NCI-H82 (cell line): ENCODE measurements around the gene CA12.

ENCODE experiments used
- DNase-seq: peaks from one replicate; lab custom pipeline; 2025; lab: John Stamatoyannopoulos, UW

CA12 gene

DNA sequence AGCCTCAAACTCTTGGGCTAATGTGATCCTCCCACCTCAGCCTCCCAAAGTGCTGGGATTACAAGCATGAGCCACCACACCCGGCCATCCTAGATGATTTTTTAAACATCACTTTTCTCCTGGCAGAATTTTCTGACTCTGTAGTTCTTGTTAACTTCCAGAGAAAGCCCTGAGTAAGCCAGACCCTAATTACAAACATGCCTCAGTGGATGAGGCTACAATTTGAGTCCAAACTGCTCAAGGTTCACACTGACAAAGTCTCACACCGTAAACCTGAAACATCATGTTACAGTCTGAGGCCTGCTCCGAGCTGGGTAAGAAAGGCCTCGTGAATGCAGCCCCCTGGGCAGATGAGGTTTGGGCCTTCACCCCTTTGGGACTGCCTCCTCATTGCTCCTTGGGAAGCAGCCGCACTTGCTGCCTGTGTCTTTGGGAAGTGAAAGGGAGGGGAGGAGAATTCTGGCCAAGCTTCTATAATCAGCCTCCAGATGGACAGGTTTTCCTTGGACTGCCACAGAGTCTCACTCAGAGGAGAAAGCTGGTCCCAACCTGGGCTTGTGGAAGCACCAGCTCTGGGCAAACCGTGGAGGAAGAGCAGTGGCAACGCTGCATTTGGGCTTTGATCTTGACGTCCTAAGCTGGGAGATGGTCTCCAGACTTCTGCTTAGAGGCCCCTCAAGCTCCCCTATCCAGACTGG, 46.0 kb downstream of the CA12 start:
- DNase-seq, result peak; percentile 14

DNA sequence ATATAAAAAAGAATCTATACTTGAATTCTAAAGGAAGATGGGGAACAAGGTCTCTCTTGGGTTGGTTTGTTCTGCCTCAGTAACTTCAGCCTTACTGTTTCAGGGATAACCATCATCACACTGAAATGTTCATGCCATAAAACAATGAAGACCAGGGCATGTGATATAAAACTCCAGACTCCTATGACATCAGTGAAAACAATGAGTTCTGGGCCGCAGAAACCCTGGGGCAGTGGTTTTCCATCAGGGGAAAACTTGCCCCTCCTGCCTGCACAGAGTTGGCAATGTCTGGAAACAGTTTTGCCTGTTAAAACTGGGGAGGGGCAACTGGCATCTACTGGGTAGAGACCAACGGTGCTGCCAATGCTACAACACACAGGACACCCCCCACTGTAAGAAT, 46.8 kb downstream of the CA12 start:
- no peak for DNase-seq

GRCh38 chr15:63332367-63333124, 49.1 kb downstream of the CA12 start:
- no peak for DNase-seq

DNA sequence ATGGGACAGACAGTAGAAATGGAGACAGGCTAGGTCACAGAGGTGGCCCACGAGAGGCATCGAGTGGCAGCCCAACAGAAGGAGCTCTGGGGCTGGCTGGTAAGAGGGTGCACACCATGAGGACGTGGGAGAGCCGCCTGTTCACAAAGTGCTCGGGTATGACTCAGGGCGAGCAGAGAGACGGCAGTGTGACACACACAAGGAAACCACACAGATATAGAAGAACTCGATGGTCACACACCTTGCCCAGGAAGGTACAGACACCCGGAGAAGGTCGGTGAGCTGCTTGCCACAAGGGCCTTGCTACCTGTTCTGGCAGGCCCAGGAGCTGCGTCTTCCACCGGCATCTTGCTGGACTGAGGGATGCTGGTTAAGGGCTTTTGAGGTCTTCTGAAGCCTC, 50.2 kb downstream of the CA12 start:
- DNase-seq, result no peak

GRCh38 chr15:63330926-63331325, 50.7 kb downstream of the CA12 start:
- DNase-seq, result no peak

DNA sequence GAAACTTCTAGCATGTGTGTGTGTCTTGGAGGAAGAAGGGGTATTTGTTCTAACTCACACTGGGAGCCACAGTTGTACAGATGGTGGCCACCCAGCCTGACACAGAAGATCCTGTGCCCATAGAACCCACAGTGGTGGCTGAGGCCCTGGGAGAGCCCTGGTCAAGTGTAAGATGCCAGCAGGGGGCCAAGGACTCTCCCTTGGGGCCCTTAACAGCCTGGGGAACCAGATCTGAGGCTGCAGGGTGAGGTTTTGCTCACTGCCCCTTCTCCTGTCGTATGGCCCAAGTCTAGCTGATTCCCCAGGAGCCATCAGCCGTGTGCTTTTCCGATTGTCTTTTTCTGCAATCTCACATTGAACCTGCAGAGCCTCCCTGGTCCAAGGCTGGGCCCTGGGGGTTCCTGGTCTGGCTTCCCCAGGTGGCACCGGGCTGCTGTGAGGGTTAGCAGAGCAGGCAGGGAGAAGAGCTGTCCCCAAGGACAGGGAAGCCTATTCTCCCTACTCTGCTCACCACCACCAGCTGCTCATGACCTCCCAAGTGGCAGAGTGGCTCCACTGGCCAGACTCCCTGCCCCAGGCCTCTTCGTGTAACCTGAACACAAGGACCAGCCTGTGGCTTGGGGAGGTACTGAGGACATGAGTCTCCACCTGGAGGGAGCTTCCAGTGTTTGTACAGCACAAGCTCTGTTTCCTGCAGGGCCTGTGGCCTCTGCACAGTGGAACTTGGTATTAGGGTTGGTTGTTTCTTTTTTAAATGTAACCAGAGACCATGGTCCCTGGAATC, 51.9 kb downstream of the CA12 start:
- no peak for DNase-seq

DNA sequence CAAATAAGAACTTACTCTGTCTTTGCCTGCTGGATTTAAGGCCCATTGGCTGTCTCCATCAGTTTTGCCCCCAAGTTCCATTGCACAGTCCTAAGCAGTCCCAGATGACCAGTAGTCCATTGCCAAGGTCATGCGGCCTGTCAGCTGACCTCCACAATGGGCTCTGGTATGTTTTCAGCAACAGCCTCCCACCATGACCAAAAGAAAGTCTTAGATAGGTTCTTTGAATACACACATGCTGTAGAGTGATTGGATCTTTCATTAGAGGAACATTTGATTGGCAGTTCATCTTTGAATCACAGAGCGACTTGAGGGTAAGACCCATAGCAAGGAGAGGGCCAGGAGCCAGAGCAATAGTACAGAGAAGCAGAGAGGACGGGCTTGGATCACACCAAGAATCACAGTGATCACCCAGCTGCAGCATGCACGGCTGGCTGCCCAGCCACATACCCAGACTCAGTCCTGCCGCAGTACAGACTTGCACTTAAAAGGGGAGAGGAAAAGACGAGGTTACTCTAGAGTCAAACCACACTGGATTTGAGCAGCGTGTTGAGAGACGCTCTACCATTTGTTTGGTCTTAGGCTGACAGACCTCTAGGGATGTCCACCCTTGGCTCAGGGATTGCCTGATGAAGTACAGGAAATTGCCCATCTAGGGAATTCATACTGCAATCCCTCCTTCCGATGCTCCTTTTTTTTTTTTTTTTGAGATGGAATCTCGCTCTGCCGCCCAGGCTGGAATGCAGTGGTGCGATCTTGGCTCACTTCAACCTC, 53.8 kb downstream of the CA12 start:
- no peak for DNase-seq

DNA sequence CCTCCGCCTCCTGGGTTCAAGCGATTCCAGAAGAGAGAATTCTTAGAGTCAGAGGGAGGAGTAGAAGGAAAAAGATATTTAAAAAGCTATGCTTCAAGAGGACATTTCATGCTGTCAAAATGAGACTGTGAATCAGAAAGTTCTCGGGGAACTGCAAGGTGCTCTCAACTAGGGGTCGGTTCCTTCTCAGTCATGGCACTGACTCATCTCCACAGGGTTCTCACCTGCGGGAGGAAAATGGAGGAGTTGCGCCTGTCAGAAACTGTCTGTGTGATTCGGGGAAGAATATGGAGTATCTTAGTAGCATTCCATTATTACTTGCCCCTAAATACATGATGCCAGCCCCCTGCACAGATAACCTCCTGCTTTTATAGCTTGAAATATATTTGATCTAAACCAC, 56.9 kb downstream of the CA12 start:
- no peak for DNase-seq

DNA sequence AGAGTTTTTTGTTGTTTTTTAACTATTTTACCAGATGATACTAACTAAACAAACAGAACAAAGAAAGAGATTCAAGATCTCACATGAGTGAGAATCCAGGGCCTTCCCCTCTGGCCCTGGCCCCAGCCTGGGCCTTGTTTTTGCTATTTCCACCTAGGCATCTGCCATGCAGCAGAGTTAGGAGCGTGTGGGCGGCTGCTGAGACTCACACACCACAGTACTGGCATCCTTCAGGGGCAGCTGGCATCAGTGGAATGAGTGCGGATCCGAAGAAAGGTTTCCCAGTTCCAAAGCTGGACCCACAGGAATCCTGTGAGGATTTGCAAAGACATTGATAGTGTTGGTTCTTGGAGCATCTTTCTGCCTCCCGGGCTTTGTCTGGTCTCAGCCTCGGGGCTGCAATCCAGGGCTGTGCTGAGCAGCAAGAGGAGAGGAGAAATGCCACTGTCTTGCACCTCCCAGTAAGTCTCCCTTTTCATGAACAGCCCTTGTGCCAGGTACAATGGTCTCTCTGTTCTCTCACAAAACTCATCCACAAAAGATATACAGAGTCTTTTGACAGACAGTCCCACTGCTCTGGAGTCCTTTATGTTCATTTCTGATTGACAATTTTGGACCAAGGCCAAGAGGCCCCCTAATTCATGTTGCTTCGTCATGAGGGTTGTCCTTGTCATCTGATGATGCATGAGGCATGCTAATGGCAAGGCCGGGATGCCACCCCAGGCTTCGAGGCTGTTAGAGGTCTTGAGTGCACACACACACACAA, 57.7 kb downstream of the CA12 start:
- peak; percentile 10 for DNase-seq

- DNase-seq, result peak; percentile 37
These were observed 59.1 kb downstream of the CA12 start for GRCh38 chr15:63322541-63322940.

DNA sequence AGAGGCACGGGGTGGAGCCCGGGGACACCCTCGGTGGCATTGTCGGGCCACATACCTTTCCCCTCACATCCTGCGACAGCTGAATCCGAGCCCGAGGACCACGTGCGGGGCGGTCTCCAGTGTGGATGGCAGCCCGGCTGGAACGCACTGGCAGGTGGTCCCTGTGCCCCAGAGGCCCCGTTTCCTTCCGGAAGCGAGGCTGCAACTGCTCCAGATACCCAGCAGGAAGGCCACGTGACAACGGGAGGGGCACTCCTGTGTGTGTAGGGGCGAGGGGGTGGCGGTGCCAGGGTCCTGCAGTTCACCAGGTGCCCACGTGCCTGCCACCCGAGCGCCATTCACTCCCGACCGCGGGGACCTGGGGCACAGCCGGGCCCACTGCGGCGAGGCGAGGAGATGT, 60.2 kb downstream of the CA12 start:
- no peak for DNase-seq

GRCh38 chr15:63320981-63321380, 60.7 kb downstream of the CA12 start:
- DNase-seq, result peak; percentile 90

DNA sequence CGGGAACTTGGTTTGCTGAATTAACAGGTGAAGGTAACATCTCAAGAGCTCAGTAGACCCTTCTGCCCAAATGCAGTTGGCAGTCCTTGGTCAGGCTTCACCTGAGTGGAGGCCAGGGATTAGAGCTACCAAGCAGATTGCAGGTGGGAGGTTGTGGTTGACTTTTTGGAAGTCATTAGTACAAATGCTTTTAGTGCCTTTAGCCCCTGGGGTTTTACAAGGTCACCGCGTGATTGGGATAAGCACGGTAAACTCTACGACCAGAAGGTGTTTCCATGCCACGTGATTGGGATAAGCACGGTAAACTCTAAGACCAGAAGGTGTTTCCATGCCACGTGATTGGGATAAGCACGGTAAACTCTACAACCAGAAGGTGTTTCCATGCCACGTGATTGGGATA, 61.2 kb downstream of the CA12 start:
- peak; percentile 95 for DNase-seq

DNA sequence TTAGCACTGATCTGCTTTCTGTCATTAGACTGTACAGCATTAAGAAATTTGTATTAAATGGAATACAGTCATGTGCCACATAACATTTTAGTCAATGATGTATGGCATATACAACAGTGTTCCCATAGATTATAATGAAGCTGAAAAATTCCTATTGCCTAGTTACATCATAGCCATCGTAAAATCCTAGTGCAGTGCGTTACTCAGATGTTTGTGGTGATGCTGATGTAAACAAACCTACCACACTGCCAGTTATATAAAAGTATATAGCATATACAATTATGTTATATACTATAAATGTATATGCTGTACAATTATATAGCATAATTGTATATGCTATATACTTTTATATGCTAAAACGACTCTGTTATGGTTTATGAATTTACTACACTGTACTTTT, 62.6 kb downstream of the CA12 start:
- no peak for DNase-seq

GRCh38 chr15:63318344-63318743, 63.3 kb downstream of the CA12 start:
- no peak for DNase-seq

- DNase-seq, result peak; percentile 19
These were observed 67.2 kb downstream of the CA12 start for GRCh38 chr15:63314409-63314808.

- DNase-seq, result no peak
These were observed 67.8 kb downstream of the CA12 start for GRCh38 chr15:63313825-63314224.

DNA sequence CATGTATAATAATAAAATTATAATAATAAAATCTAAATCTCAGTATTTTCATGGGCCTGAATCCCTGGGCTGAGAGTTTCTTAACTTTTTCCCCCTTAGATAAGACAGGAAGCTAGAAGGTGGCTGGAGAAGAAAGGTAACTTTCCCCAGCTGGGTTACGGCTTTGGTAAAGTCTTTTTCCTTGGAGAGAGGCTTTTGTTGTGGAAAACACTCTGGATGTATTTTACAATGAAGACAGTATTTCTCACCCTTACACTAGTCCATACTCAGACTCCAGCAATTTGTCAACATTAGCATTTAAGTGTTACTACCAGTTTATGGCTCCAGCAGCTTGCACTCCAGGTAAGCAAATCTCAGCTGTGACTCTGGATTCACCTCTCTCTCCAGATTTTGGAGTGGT, 69.4 kb downstream of the CA12 start:
- no peak for DNase-seq

DNA sequence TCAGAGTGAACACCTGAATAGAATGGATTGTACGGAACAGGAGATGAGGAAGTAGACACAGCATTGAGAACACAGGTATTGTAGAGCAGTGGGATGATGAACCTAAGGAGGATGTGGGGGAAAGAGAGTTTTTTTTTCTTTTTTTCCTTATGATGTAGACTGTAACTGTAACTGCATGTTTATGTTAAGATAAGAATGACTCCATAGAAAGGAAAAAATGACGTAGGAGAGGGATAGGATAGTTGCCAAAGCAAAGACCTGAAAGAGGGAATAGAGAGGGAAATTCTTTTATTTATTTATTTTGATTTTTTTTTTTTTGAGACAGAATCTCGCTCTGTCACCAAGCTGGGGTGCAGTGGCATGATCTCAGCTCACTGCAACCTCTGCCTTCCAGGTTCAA, 71.0 kb downstream of the CA12 start:
- DNase-seq, result no peak

- no peak for DNase-seq
These were observed 72.7 kb downstream of the CA12 start for GRCh38 chr15:63308947-63309346.

- DNase-seq, result no peak
These were observed 73.2 kb downstream of the CA12 start for GRCh38 chr15:63308491-63308890.
